HepG2 (cell line): Measurements from ENCODE around the gene QRFP. TPM values are rescaled to one million over a fixed set of nuclear protein-coding genes. Genes with fewer than 3 reads are reported as not detected.

Experiments used
- polyA plus RNA-seq, 8 experiments: library from polyadenylated mRNA; depleted of rRNA in 3 of 8; stranded (reverse) in 7 of 8; unstranded in 1 of 8; fragments of >200 nt; fragmentation: Illumina TruSeq in 4 of 8; extraction: Trizol in 4 of 8; gene quantifications; 2 replicates each; pipeline versions ENCODE4 v1.2.1 to v1.2.3, GENCODE V29; 2011 to 2016; ENCODE audit warnings: low read depth in 4 of 8, missing spikeins in 1 of 8, mixed read lengths in 1 of 8; ENCODE audit not compliant: insufficient read depth in 1 of 8
- total RNA-seq, 5 experiments: library from RNA; depleted of rRNA; stranded (reverse); fragments of >200 nt; fragmentation: Illumina TruSeq; extraction: Trizol; gene quantifications; 2 replicates each; pipeline ENCODE4 v1.2.3, GENCODE V29; 2016; ENCODE audit warnings: low read depth in 1 of 5

QRFP gene
- total and polyA plus RNA-seq, 2 of the 13 experiments (the other 11 are each of a cell fraction or from before 2014, with no cell fraction given): not detected

Other genes with a start within 250 kb of the QRFP start
- 0.04 TPM in 1 of 2 replicates, not detected in the other for gene PRDM12, start 232.2 kb downstream of the QRFP start, total RNA-seq (2016; rRNA removed; fragmentation: Illumina TruSeq; extraction: Trizol)
- 0.07 and 0.08 TPM in 2 replicates for gene PRDM12, start 232.2 kb downstream of the QRFP start, polyA plus RNA-seq (2011; rRNA removed)
- 63.8 and 74.2 TPM in 2 replicates for gene EXOSC2, start 203.0 kb downstream of the QRFP start, total RNA-seq (2016; rRNA removed; fragmentation: Illumina TruSeq; extraction: Trizol)
- gene EXOSC2, start 203.0 kb downstream of the QRFP start, polyA plus RNA-seq (2011; rRNA removed): 24.9 and 27.5 TPM in 2 replicates
- gene ABL1, start 61.6 kb downstream of the QRFP start, total RNA-seq (2016; rRNA removed; fragmentation: Illumina TruSeq; extraction: Trizol): 19.3 and 20.4 TPM in 2 replicates
- 10.8 and 14.1 TPM in 2 replicates for gene ABL1, start 61.6 kb downstream of the QRFP start, polyA plus RNA-seq (2011; rRNA removed)
- gene FIBCD1, start 42.4 kb upstream of the QRFP start, total RNA-seq (2016; rRNA removed; fragmentation: Illumina TruSeq; extraction: Trizol): 0.89 TPM in 1 of 2 replicates, not detected in the other
- gene FIBCD1, start 42.4 kb upstream of the QRFP start, polyA plus RNA-seq (2011; rRNA removed): 0.55 and 1.3 TPM in 2 replicates
- 0.07 TPM in 1 of 2 replicates, not detected in the other for gene LAMC3, start 112.4 kb upstream of the QRFP start, total RNA-seq (2016; rRNA removed; fragmentation: Illumina TruSeq; extraction: Trizol)
- 0.57 TPM in 2 replicates for gene LAMC3, start 112.4 kb upstream of the QRFP start, polyA plus RNA-seq (2011; rRNA removed)
- gene AIF1L, start 199.7 kb upstream of the QRFP start, total RNA-seq (2016; rRNA removed; fragmentation: Illumina TruSeq; extraction: Trizol): 36.5 and 42.7 TPM in 2 replicates
- gene AIF1L, start 199.7 kb upstream of the QRFP start, polyA plus RNA-seq (2011; rRNA removed): 12.1 and 12.4 TPM in 2 replicates
- 16.0 and 30.5 TPM in 2 replicates for gene NUP214, start 228.8 kb upstream of the QRFP start, total RNA-seq (2016; rRNA removed; fragmentation: Illumina TruSeq; extraction: Trizol)
- 8.4 and 9.4 TPM in 2 replicates for gene NUP214, start 228.8 kb upstream of the QRFP start, polyA plus RNA-seq (2011; rRNA removed)